GM12874 (cell line): Measurements from ENCODE around the gene ZNF592.

Source experiments
- CTCF ChIP-seq: IDR thresholded peaks from 2 replicates; pipeline ENCODE4 v1.5.1; 2011; ENCODE audit warnings: low read depth, mild to moderate bottlenecking, control low read depth, low read length, moderate library complexity; ENCODE audit not compliant: insufficient read depth

ZNF592 gene

GRCh38 chr15:84734794-84735479 lies 13.5 kb upstream of the ZNF592 start:
- TF ChIP-seq CTCF = no peak

- TF ChIP-seq CTCF = no peak
Observed at GRCh38 chr15:84736375-84736774, 12.0 kb upstream of the ZNF592 start.

- TF ChIP-seq CTCF = no peak
Observed at GRCh38 chr15:84737005-84737404, 11.4 kb upstream of the ZNF592 start.

- no peak for TF ChIP-seq CTCF
Observed at GRCh38 chr15:84740691-84741090, 7.7 kb upstream of the ZNF592 start.

- no peak for TF ChIP-seq CTCF
Observed at GRCh38 chr15:84741121-84741520, 7.3 kb upstream of the ZNF592 start.

- TF ChIP-seq CTCF = 0 out of 2 replicates have a peak, but pooled peaks have one; percentile 24
Observed at GRCh38 chr15:84747416-84748273, 747 bp upstream of the ZNF592 start.

GRCh38 chr15:84749111-84749991 lies 959 bp downstream of the ZNF592 start:
- 0 out of 2 replicates have a peak, but pooled peaks have one; percentile 3 for TF ChIP-seq CTCF
